ENCODE data around the gene DNAL1. TPM values are rescaled to one million over a fixed set of nuclear protein-coding genes. Genes with fewer than 3 reads are reported as not detected.

DNAL1 gene
- total and polyA plus RNA-seq, 2 of the 4 experiments (the other 2 are of a cell fraction), result 4.5 to 5.4 TPM

- H2BK120ac ChIP-seq (ENCODE audit: low read depth, low read length), result no peak overlapping the region
- POLR2A ChIA-PET (ENCODE audit: unreplicated experiment), result no interaction called here
- no peak overlapping the region for H2BK5ac ChIP-seq (ENCODE audit: low read depth, low read length, poor library complexity, severe bottlenecking)
- ATAC-seq (ENCODE audit: low read depth) (no peak), DNase-seq (no peak)
- no peak overlapping the region for H3K56ac ChIP-seq (ENCODE audit: extremely low read depth, insufficient read depth, low read length)
- no peak overlapping the region for H2AFZ ChIP-seq (replicated peaks; ENCODE audit: low read length, poor library complexity)
- H4K20me1 ChIP-seq (ENCODE audit: insufficient read depth, low read length), result no peaks in the 10 kb centered on the region
- BruUV-seq (replicated peaks), result no TSS peak
- TF ChIP-seq RFX5 (IDR thresholded peaks at IDR 0.05; ENCODE audit: low read depth, low read length), result no peak
- no peak for TF ChIP-seq CTCF (conservative IDR thresholded peaks at IDR 0.05; ENCODE audit: low read depth, low read length)
- TF ChIP-seq MAFK (IDR thresholded peaks at IDR 0.05; ENCODE audit: low read depth, low read length), result no peak
- no peak for TF ChIP-seq POLR2A (IDR thresholded peaks at IDR 0.05; ENCODE audit: low read depth, low read length)
- TF ChIP-seq CHD1 (IDR thresholded peaks at IDR 0.05; ENCODE audit: low read depth, low read length), result no peak
- no peak for TF ChIP-seq SMC3 (IDR thresholded peaks at IDR 0.05; ENCODE audit: low read depth, low read length)
- TF ChIP-seq FOS (IDR thresholded peaks at IDR 0.05; ENCODE audit: low read depth, low read length), result no peak
- TF ChIP-seq, protein P1, sequence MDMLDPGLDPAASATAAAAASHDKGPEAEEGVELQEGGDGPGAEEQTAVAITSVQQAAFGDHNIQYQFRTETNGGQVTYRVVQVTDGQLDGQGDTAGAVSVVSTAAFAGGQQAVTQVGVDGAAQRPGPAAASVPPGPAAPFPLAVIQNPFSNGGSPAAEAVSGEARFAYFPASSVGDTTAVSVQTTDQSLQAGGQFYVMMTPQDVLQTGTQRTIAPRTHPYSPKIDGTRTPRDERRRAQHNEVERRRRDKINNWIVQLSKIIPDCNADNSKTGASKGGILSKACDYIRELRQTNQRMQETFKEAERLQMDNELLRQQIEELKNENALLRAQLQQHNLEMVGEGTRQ (IDR thresholded peaks at IDR 0.05; ENCODE audit: low read depth, low read length), result no peak
- TF ChIP-seq, protein P2, sequence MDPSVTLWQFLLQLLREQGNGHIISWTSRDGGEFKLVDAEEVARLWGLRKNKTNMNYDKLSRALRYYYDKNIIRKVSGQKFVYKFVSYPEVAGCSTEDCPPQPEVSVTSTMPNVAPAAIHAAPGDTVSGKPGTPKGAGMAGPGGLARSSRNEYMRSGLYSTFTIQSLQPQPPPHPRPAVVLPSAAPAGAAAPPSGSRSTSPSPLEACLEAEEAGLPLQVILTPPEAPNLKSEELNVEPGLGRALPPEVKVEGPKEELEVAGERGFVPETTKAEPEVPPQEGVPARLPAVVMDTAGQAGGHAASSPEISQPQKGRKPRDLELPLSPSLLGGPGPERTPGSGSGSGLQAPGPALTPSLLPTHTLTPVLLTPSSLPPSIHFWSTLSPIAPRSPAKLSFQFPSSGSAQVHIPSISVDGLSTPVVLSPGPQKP (IDR thresholded peaks at IDR 0.05; ENCODE audit: borderline replicate concordance, low read depth, low read length), result no peak
- no peak for TF ChIP-seq MAZ (IDR thresholded peaks at IDR 0.05; ENCODE audit: borderline replicate concordance, low read depth, low read length)
- no peak for TF ChIP-seq CEBPB (IDR thresholded peaks at IDR 0.05; ENCODE audit: low read depth, low read length)
- no peak for TF ChIP-seq MXI1 (IDR thresholded peaks at IDR 0.05; ENCODE audit: borderline replicate concordance, low read depth, low read length)
- TF ChIP-seq RAD21 (IDR thresholded peaks at IDR 0.05; ENCODE audit: low read length), result no peak
- H2AK5ac ChIP-seq (ENCODE audit: low read depth, low read length), result no peak overlapping the region
- CTCF ChIA-PET, result no interaction called here
- no peak overlapping the region for H2BK20ac ChIP-seq (ENCODE audit: low read depth, low read length)
- no peak overlapping the region for H3K14ac ChIP-seq (replicated peaks; ENCODE audit: low read depth, low read length)
- H3K36me3 ChIP-seq (ENCODE audit: control insufficient read depth, insufficient read depth, low read length), result peaks cover 6% of the 10 kb centered on the region; the same call in 1 of the 2 replicates
- dilution Hi-C loops (cut with HindIII; ENCODE audit: low sequenced_read_pairs, unreplicated experiment), result no loop called here
- no peak overlapping the region for H2BK15ac ChIP-seq (ENCODE audit: low read depth, low read length)
- no peak overlapping the region for H3K18ac ChIP-seq (ENCODE audit: low read depth, low read length)
- no peak overlapping the region for H3K4me3 ChIP-seq (ENCODE audit: insufficient read depth, low read depth, low read length)
- WGBS, 2 experiments (ENCODE audit: extremely low coverage in 2 of 2, insufficient read length in 1 of 2), result no CpG with 5 or more reads among the region's 2 CpGs
- H2AK9ac ChIP-seq (replicated peaks; ENCODE audit: low read depth, low read length, poor library complexity), result no peak overlapping the region
- no peak overlapping the region for H3K4me2 ChIP-seq (ENCODE audit: low read depth, low read length)
- H4K8ac ChIP-seq (ENCODE audit: low read depth in 2 of 2, low read length in 2 of 2), result no peak overlapping the region
- H3K27me3 ChIP-seq (ENCODE audit: control insufficient read depth, insufficient read depth, low read length), result no peaks in the 10 kb centered on the region
- no peak overlapping the region for H3K27ac ChIP-seq (ENCODE audit: insufficient read depth, low read length)
- no peak overlapping the region for H3K4ac ChIP-seq (ENCODE audit: low read depth, low read length)
- H3K9me1 ChIP-seq (ENCODE audit: insufficient read depth, low read length), result 0 out of 2 replicates have a peak, but pooled peaks cover 2% of the 10 kb centered on the region
- no peak overlapping the region for H4K5ac ChIP-seq (ENCODE audit: low read depth, low read length)
- no peak overlapping the region for H4K91ac ChIP-seq (ENCODE audit: insufficient read depth, low read depth, low read length)
- intact Hi-C loops (cut with micrococcal nuclease), result no loop called here
- in situ Hi-C loops (cut with MboI; ENCODE audit: low sequenced_read_pairs), result no loop called here
- H3K23ac ChIP-seq (ENCODE audit: low read depth, low read length), result no peak overlapping the region
- no peak overlapping the region for H3K9ac ChIP-seq (ENCODE audit: low read depth, low read length)
- peaks cover 4% of the 10 kb centered on the region for H3K4me1 ChIP-seq (ENCODE audit: control insufficient read depth, insufficient read depth, low read length)
- H3K9me3 ChIP-seq (ENCODE audit: control insufficient read depth, insufficient read depth, low read length), result no peaks in the 10 kb centered on the region
- H3K79me1 ChIP-seq (ENCODE audit: low read depth in 1 of 2, low read length in 2 of 2), result no peaks in the 10 kb centered on the region; a peak in 1 of 4 replicates
Measured at GRCh38 chr14:73695082-73695481, 50.3 kb downstream of the DNAL1 start.

All from IMR-90 (cell line).